Measurements from ENCODE around the gene C2orf92. TPM values are rescaled to one million over a fixed set of nuclear protein-coding genes. Genes with fewer than 3 reads are reported as not detected.
A peak's percentile ranks its signal among the peaks of the same experiment; 100 is the strongest.

The C2orf92 gene
- total RNA-seq, 2 donors from 2014 or later, result 4.6 to 5.0 TPM

DNA sequence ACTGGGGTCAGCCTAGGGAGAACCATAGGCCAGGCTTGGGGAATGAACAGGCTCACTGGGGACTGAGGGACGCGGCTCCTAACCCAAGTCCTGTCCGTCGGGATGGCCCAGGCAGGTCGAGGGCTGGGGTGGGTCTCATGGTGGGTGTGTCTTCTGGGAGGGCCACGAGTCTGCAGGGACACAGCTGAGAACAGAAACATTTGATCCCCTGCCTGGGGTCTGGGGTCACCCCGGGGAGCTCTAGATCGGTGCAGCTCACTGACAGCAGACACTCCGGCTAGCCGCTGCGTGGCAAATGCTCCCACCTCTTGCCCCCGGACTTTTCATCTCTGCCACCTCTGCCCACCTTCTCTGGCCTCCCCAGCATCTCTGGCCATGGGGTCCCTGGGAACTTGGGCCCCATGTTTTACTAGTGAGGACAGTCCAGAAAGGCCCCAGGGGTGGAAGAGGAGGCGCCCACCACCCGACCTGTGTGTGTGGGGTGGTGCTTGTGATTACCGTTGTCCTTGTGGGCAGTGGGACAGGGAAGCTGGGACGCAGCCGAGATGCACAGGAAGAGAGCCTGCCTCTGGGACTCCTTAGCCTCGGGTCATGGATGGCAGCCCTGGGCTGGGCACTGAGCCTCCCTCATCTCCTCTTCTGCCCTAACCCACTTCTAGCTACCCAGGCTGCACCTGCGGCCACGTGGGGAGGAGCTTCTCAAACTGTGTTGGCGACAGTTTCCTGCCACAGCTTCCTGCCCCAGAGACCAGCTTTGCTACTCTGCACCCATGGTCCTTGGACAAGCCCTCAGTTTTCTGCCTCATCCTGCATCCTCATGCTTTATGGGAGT is 48.8 kb downstream of the C2orf92 start:
- H3K9ac ChIP-seq (ENCODE audit: low read depth in 2 of 2, low read length in 2 of 2), result peak overlapping the region in 1 of 2 donors; percentile 34
- DNase-seq, result peak; percentile 33
- H3K27me3 ChIP-seq, result no peaks in the 10 kb centered on the region
- intact Hi-C loops (cut with DNase I), result no loop called here
- H3K9me3 ChIP-seq, result no peaks in the 10 kb centered on the region
- no peak overlapping the region for H3K4me3 ChIP-seq
- no peak overlapping the region for H3K27ac ChIP-seq
- no peaks in the 10 kb centered on the region for H3K4me1 ChIP-seq
- TF ChIP-seq, protein P1, sequence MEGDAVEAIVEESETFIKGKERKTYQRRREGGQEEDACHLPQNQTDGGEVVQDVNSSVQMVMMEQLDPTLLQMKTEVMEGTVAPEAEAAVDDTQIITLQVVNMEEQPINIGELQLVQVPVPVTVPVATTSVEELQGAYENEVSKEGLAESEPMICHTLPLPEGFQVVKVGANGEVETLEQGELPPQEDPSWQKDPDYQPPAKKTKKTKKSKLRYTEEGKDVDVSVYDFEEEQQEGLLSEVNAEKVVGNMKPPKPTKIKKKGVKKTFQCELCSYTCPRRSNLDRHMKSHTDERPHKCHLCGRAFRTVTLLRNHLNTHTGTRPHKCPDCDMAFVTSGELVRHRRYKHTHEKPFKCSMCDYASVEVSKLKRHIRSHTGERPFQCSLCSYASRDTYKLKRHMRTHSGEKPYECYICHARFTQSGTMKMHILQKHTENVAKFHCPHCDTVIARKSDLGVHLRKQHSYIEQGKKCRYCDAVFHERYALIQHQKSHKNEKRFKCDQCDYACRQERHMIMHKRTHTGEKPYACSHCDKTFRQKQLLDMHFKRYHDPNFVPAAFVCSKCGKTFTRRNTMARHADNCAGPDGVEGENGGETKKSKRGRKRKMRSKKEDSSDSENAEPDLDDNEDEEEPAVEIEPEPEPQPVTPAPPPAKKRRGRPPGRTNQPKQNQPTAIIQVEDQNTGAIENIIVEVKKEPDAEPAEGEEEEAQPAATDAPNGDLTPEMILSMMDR (IDR thresholded peaks at IDR 0.05), result no peak
- H3K36me3 ChIP-seq, result no peaks in the 10 kb centered on the region

DNA sequence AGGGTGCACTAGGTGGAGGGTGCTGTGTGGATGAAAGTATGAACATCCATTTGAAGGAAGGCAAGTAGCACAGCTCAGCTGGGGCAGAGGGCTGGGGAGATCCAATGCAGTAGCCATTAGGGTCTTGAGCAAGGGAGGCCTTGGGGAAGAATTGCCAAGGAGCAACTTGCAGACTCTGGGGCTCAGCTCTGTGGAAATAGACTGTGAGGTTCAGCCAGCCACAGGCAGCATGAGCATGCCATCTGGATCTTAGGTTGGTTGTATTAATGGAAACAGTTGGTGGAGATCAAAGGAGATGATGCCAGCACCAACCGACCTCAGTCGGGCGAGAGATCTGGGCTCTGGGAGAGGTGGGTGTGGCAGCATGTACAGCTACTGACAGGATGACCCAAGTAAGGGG is 49.4 kb downstream of the C2orf92 start:
- no peak for DNase-seq
- H3K4me3 ChIP-seq, result no peak overlapping the region
- no peak overlapping the region for H3K9ac ChIP-seq (ENCODE audit: low read depth in 2 of 2, low read length in 2 of 2)

DNA sequence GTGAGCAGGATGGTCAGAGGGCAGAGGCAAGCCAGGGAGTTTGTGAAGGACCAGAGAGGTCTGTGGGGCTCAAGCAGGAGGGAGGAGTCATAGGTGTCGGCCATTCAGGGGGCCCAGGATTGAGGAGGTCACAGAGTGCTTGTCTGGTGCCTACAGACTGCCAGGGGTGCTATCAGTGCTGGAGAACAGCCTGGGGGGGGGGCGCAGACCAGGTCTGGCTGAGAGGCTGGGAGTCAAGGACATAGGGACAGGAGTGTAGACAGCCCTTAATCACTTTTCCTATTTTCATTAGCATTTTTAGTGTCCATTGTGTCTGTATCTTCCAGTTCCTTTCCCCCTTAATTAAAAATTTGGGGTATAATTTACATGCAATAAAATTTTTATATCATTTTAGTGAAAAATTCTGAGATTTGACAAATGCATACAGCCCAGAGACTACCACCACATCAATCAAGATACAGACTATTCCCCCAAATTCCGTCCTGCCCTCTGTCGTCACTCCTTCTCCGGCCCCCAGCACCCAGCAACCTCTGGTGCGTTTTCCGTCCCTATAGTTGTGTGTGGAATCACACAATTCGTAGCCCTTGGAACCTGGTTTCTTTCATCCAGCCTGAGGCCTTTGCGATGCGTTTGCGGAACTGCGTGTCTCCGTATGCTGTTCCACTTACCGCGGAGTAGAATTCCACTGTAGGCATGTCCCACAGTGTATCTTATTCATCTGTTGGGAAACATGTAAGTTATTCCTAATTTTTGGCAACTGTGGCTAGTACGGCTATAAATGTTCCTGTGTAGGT is 50.0 kb downstream of the C2orf92 start:
- intact Hi-C loops (cut with DNase I), result no loop called here
- no peak for DNase-seq
- Histone ChIP-seq H3K4me1 (no peaks in the 10 kb centered on the region), H3K4me3 (no peak overlapping the region), H3K9ac (ENCODE audit: low read depth in 2 of 2, low read length in 2 of 2) (no peak overlapping the region), H3K27me3 (no peaks in the 10 kb centered on the region), H3K36me3 (no peaks in the 10 kb centered on the region), H3K27ac (no peak overlapping the region), H3K9me3 (no peaks in the 10 kb centered on the region)
- TF ChIP-seq, protein P1 (IDR thresholded peaks at IDR 0.05), result no peak

More for the DNA sequence above, 49.4 kb downstream of the C2orf92 start:
- TF ChIP-seq, protein P1 (IDR thresholded peaks at IDR 0.05), result no peak
- H3K4me1 ChIP-seq, result no peaks in the 10 kb centered on the region
- H3K36me3 ChIP-seq, result no peaks in the 10 kb centered on the region
- no peaks in the 10 kb centered on the region for H3K9me3 ChIP-seq
- no peak overlapping the region for H3K27ac ChIP-seq
- intact Hi-C loops (cut with DNase I), result no loop called here
- H3K27me3 ChIP-seq, result no peaks in the 10 kb centered on the region

DNA sequence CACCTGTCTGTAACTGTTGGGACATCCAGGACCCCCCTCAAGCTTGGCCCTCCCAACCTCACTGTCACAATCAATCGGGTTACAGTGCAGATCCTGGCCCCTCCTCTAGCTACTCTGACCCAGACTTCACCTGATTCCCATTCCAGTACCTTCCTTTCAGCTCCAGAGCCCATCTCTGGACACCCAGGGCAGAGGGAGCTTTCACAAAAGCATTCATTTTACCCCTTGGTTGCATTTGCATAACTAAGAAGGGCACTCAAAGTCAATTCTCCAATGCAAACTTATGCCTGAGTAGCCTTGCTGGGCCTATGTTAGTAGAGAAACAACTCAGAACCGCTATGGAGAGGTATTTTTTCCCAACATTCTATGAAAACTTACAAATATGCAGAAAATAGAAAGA is 51.2 kb downstream of the C2orf92 start:
- Histone ChIP-seq H3K9me3 (no peaks in the 10 kb centered on the region), H3K27me3 (no peaks in the 10 kb centered on the region), H3K27ac (no peak overlapping the region), H3K4me1 (no peaks in the 10 kb centered on the region), H3K4me3 (no peak overlapping the region), H3K9ac (ENCODE audit: low read depth in 2 of 2, low read length in 2 of 2) (no peak overlapping the region), H3K36me3 (no peaks in the 10 kb centered on the region)
- DNase-seq, result no peak
- TF ChIP-seq, protein P1 (IDR thresholded peaks at IDR 0.05), result no peak
- intact Hi-C loops (cut with DNase I), result no loop called here

DNA sequence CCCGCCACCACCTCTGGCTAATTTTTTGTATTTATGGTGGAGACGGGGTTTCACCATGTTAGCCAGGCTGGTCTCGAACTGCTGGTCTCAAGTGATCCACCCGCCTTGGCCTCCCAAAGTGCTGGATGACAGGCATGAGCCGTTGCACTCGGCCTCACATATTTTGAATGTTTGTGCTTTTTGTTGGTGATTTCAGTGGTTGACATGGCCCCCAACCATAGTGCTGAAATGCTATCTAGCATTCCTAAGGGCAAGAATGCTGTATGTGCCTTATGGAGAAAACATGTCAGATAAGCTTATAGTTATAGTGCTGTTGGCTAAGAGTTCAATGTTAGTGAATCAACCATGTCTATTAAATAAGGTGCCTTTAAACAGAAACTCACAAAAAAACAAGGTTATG is 52.7 kb downstream of the C2orf92 start:
- H3K4me1 ChIP-seq, result no peaks in the 10 kb centered on the region
- intact Hi-C loops (cut with DNase I), result no loop called here
- no peaks in the 10 kb centered on the region for H3K9me3 ChIP-seq
- TF ChIP-seq, protein P1 (IDR thresholded peaks at IDR 0.05), result no peak
- DNase-seq, result no peak
- no peaks in the 10 kb centered on the region for H3K36me3 ChIP-seq
- no peak overlapping the region for H3K4me3 ChIP-seq
- no peak overlapping the region for H3K9ac ChIP-seq (ENCODE audit: low read depth in 2 of 2, low read length in 2 of 2)
- no peaks in the 10 kb centered on the region for H3K27me3 ChIP-seq
- no peak overlapping the region for H3K27ac ChIP-seq

All from colonic mucosa (tissue), 4 donors.